Omental fat pad (tissue), 4 donors: ENCODE data around the gene SOX18. TPM values are rescaled to one million over a fixed set of nuclear protein-coding genes. Genes with fewer than 3 reads are reported as not detected.

Source experiments
- ATAC-seq: fragments of 150-250 bp; one replicate; pipeline ENCODE4 v1.9.1; 2016; ENCODE audit warnings: mild to moderate bottlenecking, moderate library complexity; ENCODE audit not compliant: low FRiP score
- DNase-seq: peaks from one replicate; pipeline ENCODE4 v3.0.0-alpha.2; 2019; ENCODE audit warnings: low spot score
- total RNA-seq, 4 donors: library from RNA; depleted of rRNA; stranded (reverse); fragments of >200 nt; gene quantifications; one replicate each; pipeline ENCODE4 v1.1.0, GENCODE V29; 2016
- TF ChIP-seq, protein P1 (sequence below), 3 donors: fragments of 450-650 bp; IDR thresholded peaks; one replicate each; pipeline ENCODE4 v1.5.1; 2016 to 2017; ENCODE audit warnings: antibody characterized with exemption in 3 of 3, mild to moderate bottlenecking in 3 of 3, moderate library complexity in 2 of 3

The SOX18 gene
- total RNA-seq, 4 donors from 2014 or later, result 2.9 to 16.7 (median 7.7) TPM

DNA sequence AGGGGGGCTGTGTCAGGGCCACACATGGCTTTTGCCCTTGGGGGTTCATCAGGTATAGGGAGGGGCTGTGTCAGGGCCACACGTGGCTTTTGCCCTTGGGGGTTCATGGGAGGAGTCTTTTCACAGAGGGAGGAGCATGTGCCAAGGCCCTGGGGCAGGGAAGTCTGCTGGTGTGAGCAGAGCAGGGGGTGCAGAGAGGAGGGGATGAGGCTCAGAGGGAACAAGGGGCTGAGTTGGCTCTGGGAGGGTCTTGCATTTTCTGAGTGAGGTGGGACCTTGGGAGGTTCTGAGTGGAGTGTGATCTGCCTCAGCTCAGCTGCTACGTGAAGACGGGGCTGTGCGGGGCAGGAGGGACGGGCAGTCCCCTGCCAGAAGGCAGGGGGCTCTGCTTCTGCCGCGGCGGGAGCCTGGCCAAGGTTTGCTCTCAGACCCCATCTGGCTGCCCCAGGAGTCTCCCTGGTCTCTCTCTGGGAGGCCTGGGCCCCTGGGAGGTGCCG, 6.0 kb upstream of the SOX18 start:
- DNase-seq, result no peak
- no peak for ATAC-seq
- TF ChIP-seq, protein P1, sequence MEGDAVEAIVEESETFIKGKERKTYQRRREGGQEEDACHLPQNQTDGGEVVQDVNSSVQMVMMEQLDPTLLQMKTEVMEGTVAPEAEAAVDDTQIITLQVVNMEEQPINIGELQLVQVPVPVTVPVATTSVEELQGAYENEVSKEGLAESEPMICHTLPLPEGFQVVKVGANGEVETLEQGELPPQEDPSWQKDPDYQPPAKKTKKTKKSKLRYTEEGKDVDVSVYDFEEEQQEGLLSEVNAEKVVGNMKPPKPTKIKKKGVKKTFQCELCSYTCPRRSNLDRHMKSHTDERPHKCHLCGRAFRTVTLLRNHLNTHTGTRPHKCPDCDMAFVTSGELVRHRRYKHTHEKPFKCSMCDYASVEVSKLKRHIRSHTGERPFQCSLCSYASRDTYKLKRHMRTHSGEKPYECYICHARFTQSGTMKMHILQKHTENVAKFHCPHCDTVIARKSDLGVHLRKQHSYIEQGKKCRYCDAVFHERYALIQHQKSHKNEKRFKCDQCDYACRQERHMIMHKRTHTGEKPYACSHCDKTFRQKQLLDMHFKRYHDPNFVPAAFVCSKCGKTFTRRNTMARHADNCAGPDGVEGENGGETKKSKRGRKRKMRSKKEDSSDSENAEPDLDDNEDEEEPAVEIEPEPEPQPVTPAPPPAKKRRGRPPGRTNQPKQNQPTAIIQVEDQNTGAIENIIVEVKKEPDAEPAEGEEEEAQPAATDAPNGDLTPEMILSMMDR (IDR thresholded peaks at IDR 0.05), result no peak

DNA sequence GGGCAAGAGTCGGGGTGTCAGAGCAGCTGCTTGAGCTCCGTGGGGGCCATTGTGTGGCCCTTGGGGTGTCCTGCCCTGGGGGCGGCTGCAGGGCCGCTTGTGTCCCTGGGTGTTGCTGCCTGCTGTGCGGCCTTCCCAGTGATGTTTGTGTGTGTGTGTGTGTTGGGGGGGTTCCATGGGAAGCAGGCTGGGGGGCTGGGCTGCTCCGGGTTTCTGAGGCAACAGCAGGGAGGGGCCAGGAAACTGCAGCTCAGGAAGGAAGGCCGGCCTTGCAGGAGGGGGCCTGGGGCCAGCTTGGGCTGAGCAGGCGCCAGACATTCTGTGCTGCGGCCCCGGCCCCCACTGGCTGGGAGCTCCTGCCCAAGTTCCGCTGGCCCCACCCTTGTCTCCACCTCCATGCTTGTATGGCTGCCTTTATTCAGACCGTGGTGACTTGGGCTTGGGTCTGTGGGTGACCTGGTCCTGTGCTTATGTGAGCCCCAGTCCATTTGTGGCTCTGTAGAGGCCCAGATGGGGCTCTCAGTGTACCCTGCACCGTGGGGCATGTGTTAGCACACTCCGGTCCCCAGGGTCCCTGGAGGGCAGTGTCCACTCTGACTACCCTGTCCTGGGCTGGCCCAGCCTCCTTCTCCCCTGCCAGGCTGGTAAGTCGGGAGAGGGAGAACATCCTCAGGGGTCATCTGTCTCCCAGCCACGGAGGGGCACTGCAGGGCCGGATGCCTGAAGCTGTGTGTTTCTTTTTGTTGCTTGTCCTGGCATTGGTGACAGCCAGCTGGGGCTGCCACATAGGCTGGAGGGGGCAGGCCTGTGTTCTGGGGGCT, 4.6 kb upstream of the SOX18 start:
- TF ChIP-seq, protein P1 (IDR thresholded peaks at IDR 0.05), result no peak
- DNase-seq, result no peak
- no peak for ATAC-seq

- TF ChIP-seq, protein P1 (IDR thresholded peaks at IDR 0.05), result no peak
- ATAC-seq, result no peak
These were observed 3.8 kb upstream of the SOX18 start for GRCh38 chr20:64052987-64053840.

DNA sequence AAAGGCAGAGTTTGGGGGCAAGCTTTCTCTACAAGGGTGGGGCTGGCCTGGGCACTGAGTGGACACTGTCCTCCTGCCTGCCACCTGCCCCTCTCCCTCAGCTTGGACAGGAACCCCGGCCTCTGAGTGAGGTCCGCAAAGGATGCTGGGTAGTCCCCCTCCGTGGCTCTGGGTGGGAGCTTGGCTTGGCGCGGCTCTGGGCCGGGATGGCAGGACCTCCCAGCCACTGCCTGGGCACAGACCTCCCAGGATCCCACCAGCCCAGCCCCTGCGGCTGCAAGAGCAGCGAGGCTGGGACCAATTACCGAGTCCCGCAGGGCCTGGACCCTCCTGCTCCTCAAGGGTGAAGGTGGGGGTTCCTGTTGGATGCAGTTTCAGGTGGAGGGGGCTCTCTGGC, 2.9 kb upstream of the SOX18 start:
- no peak for ATAC-seq
- no peak for DNase-seq
- TF ChIP-seq, protein P1 (IDR thresholded peaks at IDR 0.05), result no peak

More at GRCh38 chr20:64052987-64053840, 3.8 kb upstream of the SOX18 start:
- DNase-seq, result no peak

DNA sequence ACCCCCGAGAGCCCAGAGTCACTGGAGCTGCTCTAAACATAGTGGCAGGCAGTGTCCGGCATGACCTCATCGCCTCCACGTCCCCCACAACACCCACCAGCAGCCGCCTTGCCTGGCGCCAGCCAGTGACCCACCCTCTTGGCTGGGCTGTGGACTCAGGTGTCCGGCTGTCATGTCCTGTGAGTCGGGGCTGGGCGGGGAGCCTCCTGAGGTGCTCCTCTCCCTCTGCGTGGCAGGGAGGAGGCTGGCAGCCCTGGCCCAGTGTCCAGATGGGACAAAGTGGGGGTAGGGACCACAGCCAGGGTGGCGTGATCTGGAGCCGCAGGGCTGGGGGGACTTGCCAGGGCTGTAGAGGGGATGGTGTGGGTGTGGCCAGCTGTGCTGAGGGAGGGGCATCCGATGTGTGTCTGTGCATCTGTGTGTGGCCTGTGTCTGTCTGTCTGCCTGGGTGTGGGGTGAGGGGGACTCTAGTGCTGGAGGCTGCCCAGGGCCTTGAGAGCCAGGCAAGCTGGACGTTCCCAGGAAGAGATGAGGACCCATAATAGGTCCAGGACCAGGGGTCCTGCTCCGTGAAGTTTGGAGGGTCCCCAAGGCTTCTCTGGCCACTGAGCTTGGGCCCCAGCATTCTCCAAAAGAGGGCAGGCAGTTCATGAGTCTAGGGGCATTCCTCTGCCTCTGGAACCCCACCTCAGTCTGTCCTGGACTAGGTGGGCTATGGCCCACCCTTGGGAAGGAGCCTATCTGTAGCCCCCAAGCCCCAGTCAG, 2.3 kb upstream of the SOX18 start:
- DNase-seq (no peak), ATAC-seq (peak; percentile 27)
- TF ChIP-seq, protein P1 (IDR thresholded peaks at IDR 0.05), result no peak

DNA sequence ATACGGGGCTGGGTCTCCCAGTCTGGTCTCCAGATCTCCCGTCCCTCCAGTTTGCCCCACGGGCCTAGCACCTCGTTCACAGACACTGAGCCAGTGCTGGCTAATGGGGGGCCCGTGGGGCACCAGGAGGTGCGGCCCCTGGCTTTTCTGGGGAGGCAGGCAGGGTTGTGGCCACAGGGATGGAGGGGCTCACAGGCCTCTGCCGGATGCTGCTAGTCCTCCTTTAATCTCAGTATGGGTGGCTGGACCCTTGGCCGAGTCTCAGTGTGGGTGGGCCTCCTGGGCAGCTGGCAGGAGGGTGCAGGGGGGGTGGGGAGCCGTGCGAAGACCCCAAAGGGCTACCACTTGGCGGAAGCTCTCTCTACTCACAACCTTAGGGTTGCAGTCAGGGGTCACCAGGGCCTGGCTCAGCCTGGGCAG, 1.6 kb upstream of the SOX18 start:
- TF ChIP-seq, protein P1 (IDR thresholded peaks at IDR 0.05), result no peak
- ATAC-seq, result no peak
- DNase-seq, result no peak
